Posterior cingulate gyrus (tissue), 11 donors: ENCODE data around the gene MYLK2.

ENCODE experiments used
- DNase-seq, 10 donors: peaks; one replicate each; pipeline versions ENCODE4 v3.0.0 to v3.0.0-alpha.2; 2020 to 2021; ENCODE audit warnings: mixed read lengths in 3 of 10
- intact Hi-C: fragments of 100-400 bp; cut with DNase I; formaldehyde crosslinking; loops from one replicate; pipeline ENCODE4 v1.15.1; 2023

MYLK2 gene

GRCh38 chr20:31833130-31833930, 14.2 kb downstream of the MYLK2 start:
- intact Hi-C loops = no loop called here

DNA sequence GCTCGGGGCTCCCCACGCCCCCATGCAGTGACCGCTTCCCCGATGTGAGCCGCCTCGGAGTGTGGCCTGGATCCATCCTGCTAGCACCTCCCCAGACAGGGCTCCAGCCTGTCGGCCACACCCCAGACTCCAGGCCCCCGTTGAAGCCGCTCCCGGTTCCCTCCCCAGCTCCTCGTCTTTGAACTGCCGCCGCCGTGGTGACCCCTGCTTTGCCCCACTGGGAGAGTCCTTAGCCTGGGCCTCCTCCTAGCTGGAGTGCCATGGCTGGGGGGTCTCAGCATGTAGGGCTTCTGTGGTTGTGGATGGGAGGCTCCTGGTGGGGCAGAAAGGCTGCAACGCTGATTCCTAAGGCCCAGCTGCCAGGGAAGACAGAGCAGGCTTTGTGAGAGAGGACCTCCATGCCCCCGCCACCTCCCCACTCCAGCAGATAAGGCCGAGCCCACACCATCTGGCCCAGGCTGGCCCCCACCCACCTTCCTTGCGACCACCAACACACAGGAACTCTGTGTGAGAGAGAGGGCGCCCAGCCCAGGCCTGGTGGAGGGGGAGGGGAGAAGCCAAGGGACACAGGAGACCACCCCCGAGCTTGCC, 14.9 kb downstream of the MYLK2 start:
- peak in 1 of 10 donors; percentile 81 for DNase-seq
- intact Hi-C loops = no loop called here

More at GRCh38 chr20:31833130-31833930, 14.2 kb downstream of the MYLK2 start:
- peak in 7 of 10 donors; percentile 30 to 89 (median 50) for DNase-seq

DNA sequence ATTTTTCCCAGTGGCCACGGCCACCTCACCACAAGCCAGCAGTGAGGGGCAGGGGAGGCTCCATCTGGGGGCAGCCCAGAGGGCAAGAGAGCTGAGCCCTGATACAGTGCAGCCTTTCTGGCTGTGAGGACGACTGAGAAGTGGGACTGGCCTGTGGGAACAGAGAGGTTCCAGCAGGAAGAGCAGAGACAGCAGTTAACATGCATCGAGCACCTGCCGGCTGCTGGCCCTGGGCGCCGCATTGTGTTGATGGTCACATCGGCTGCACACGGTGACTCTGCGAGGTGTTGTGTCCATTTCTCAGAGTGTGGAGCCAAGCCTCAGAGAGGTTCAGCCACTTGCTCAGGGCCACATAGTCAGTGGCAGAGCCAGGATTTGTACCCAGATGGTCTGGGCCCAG, 16.4 kb downstream of the MYLK2 start:
- intact Hi-C loops = no loop called here
- no peak for DNase-seq

GRCh38 chr20:31835977-31836852, 17.1 kb downstream of the MYLK2 start:
- peak; percentile 37 to 95 (median 72) for DNase-seq
- intact Hi-C loops = no loop called here

GRCh38 chr20:31836853-31837608, 17.9 kb downstream of the MYLK2 start:
- intact Hi-C loops = no loop called here
- DNase-seq = no peak

DNA sequence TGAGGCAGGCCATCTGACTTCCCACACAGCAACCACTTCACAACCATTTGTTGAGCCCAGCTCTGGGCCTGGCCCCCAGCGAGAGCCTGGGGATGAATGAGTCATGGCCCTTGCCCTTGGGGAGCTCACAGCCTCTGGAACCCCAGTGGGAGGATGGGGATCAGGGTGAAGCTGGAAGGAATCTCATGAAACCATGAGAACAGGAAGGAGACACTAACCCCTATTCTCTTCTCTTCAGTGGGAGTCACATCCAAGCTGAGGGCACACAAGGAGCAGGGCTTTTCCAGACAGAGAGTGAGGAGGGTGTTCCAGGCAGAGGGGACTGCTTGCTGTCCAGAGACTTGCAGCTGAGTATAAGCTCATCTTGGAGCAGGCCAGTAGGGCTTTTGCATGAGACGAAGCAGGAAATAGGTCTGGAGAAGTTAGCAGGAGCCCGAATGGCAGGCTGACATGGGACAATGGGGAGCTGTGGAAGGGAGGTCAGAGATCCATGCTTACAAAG, 18.8 kb downstream of the MYLK2 start:
- intact Hi-C loops = no loop called here
- DNase-seq = no peak

- intact Hi-C loops = no loop called here
- DNase-seq = no peak
Measured at GRCh38 chr20:31838646-31839292, 19.6 kb downstream of the MYLK2 start.

- intact Hi-C loops = no loop called here
- DNase-seq = no peak
Measured at GRCh38 chr20:31839782-31840487, 20.8 kb downstream of the MYLK2 start.

DNA sequence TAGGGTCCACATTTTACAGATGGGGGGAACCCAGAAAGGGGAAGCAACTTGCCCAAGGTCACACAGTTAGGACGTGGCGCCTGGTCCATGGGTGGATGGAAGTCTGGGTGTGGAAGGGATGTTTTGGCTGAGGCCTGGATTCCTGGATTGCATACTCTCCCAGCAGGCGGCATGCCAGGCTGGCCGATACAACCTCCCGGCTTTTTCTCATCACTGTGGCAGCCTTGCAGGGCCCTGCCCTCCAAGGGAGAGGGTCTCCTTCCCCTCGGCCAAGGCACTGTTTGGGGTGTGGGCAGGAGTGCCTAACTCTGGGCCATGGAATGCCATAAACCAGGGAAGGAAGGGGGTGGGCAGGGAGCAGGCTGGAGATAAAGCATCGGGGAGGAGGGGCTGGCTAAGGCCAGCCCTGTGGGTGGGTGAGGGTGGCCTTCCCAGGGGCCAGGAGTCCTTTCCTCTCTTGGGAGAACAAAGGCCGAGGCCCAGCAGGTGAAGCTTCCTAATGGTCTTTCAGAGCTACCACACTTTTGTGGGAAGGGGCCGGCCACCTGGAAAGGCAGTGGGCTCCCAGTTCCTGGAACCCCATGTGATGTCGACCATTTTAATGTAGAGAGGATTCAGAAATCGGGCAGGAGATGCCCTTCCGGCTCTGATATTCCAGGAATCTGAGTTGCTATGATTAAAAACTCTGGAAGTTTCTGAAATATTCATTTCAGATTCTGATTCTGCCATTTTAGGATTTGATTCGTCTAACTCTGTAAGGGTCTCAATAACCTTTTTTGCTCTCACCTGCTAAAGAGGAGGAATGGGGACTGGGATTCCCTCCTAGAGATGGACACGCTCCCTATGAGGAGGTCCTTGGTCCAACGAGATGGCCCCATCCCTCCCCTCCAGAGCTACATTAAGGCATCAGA, 22.0 kb downstream of the MYLK2 start:
- intact Hi-C loops = no loop called here
- DNase-seq = no peak

DNA sequence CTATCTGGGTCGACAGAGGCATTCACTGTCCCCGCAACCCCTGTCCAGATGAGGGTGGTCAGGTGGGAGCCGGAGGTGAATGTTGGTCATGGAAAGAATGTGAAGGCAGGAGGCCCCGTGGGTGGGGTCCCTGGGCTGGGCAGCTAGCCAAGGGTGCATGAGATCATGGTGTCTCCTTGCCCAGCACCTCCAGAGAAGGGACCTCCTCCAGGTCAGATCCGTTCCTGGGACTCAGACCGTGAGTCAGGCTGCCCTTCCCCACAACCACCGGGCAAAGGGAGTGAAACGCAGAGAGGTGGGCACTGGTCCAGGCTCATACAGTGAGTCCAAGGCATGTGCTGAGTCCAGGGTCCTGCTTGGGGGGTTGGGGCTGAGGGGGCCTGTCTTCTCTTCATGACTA, 22.8 kb downstream of the MYLK2 start:
- DNase-seq = no peak
- intact Hi-C loops = no loop called here

DNA sequence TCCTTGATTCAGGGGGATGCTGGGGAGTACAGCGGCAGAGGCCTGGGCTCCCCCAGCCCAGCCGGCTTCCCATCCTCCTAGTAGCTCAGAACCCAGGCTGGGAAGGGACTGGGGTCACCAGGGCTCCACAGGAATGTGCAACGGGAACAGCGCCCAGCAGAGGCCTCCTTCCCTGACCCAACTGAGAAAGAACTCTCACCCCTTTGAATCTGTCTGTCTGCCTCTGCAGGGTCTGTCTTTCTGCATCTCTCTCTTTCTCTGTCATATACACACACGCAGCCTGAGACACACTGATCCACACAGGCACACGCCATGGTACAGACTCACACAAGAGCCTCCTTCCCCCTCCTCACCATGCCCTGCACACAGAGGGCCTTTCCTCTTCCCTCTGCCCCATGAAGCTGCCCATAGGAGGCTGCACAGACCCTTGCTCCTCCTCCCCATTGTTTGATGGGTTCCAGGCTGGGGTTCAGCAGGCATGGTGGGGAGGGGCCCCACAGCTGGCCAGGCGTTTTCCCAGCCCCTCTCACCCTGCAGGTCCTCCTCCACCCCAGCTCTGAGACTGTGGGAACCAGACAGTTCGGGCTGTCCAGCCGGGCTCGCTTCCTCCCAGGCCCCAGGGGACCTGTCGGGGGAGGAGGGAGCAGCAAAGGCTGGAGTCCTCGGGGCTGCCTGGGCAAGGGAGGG, 23.5 kb downstream of the MYLK2 start:
- intact Hi-C loops = no loop called here
- DNase-seq = no peak

- intact Hi-C loops = no loop called here
- DNase-seq = no peak
Measured at GRCh38 chr20:31843288-31843687, 24.1 kb downstream of the MYLK2 start.

DNA sequence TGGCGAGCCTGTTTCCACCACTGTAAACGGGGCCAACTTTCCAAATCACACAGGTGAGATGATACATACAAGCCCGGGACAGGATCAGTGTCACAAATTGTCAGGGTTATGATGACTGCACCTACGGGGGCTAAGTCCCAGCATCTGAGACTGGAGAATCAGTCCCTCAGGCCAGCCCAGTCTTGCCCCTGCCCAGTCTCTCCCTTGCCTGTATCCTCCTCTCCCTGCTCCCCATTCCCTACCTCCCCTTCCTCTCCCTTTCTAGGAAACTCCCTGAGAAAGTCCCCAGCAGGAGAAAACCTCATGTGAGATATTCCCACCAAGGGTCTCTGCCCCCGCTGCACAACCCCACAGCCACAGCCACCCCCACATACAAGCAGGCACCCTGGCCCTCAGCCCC, 24.7 kb downstream of the MYLK2 start:
- DNase-seq = no peak
- intact Hi-C loops = no loop called here

- intact Hi-C loops = no loop called here
- no peak for DNase-seq
Measured at GRCh38 chr20:31844737-31845299, 25.7 kb downstream of the MYLK2 start.

GRCh38 chr20:31845300-31845863, 26.2 kb downstream of the MYLK2 start, which contains the start of gene FOXS1:
Gene FOXS1 (minus strand): TSS chr20:31845604. CDS start chr20:31845542, 62 bp downstream.
- DNase-seq = peak in 1 of 10 donors; percentile 20
- intact Hi-C loops = no loop called here

- intact Hi-C loops = no loop called here
Measured at GRCh38 chr20:31846793-31847138, 27.6 kb downstream of the MYLK2 start.

More at GRCh38 chr20:31846793-31847138, 27.6 kb downstream of the MYLK2 start:
- DNase-seq = no peak
